Endothelial cell of umbilical vein (primary cell): ENCODE data around the gene MVK. TPM values are rescaled to one million over a fixed set of nuclear protein-coding genes. Genes with fewer than 3 reads are reported as not detected.

Source experiments
- BruUV-seq: library from RNA; stranded (reverse); fragments of 400-500 nt; replicated peaks from 2 replicates; lab custom pipeline; 2021; lab: Mats Ljungman, UMichigan
- CTCF ChIA-PET: fragments of 300-600, 350-600 bp; sonication (Branson Sonifier 250); formaldehyde crosslinking; loops from one replicate; lab custom pipeline; 2021; ENCODE audit warnings: antibody characterized with exemption, inconsistent platforms; lab: Charles Lee
- POLR2A ChIA-PET: fragments of 300-600, 350-600 bp; sonication (Branson Sonifier 250); formaldehyde crosslinking; loops from one replicate; lab custom pipeline; 2021; ENCODE audit warnings: antibody characterized with exemption, inconsistent platforms; lab: Charles Lee
- DNase-seq: peaks from one replicate; pipeline ENCODE4 v3.0.0-alpha.2; 2011; ENCODE audit warnings: low read depth, low spot score
- FAIRE-seq: peaks from 2 replicates; lab custom pipeline; 2011; peaks lifted over from hg19 to GRCh38; lab: Jason Lieb, UNC
- H2AFZ ChIP-seq: 2 replicates; pipeline ENCODE4 v1.6.0; 2012; ENCODE audit warnings: low read depth, low read length, control low read depth, inconsistent platforms
- H3K27ac ChIP-seq: 2 replicates; pipeline ENCODE4 v1.5.1; 2011; ENCODE audit warnings: low read depth, mild to moderate bottlenecking, control low read depth, low read length, moderate library complexity; ENCODE audit not compliant: insufficient read depth
- H3K27me3 ChIP-seq, 2 experiments: 2 replicates each; pipeline versions ENCODE4 v1.6.0 to v1.6.1; 2011; ENCODE audit warnings: low read length in 2 of 2, mixed read lengths in 1 of 2; ENCODE audit not compliant: control insufficient read depth in 2 of 2, insufficient read depth in 2 of 2
- H3K36me3 ChIP-seq, 2 experiments: 2 replicates in 1 of 2; 3 replicates in 1 of 2; pipeline ENCODE4 v1.5.1; 2011; ENCODE audit warnings: low read length in 2 of 2, mild to moderate bottlenecking in 1 of 2, moderate library complexity in 1 of 2; ENCODE audit not compliant: control insufficient read depth in 2 of 2, insufficient read depth in 2 of 2; ENCODE audit errors: extremely low read depth in 1 of 2
- H3K4me1 ChIP-seq: 3 replicates; pipeline ENCODE4 v1.5.1; 2011; ENCODE audit warnings: mild to moderate bottlenecking, low read length; ENCODE audit not compliant: control insufficient read depth, insufficient read depth; ENCODE audit errors: extremely low read depth
- H3K4me2 ChIP-seq: 2 replicates; pipeline ENCODE4 v1.6.1; 2011; ENCODE audit warnings: low read length, control low read depth, mixed read lengths; ENCODE audit not compliant: insufficient read depth
- H3K4me3 ChIP-seq, 3 experiments: fragments of 200-600 bp in 1 of 3; sonication (generic), shearing (Covaris generic) in 1 of 3; replicated peaks in 1 of 3; 2 replicates each; pipeline ENCODE4 v1.5.1; 2011 to 2016; ENCODE audit warnings: control low read depth in 3 of 3, low read length in 3 of 3, mild to moderate bottlenecking in 2 of 3, inconsistent platforms in 1 of 3, low read depth in 1 of 3, moderate library complexity in 1 of 3; ENCODE audit not compliant: insufficient read depth in 1 of 3
- H3K79me2 ChIP-seq: 2 replicates; pipeline ENCODE4 v1.6.0; 2012; ENCODE audit warnings: low read length, inconsistent platforms; ENCODE audit not compliant: control insufficient read depth, insufficient read depth
- H3K9ac ChIP-seq: replicated peaks from 2 replicates; pipeline ENCODE3; 2011; ENCODE audit warnings: low read length, control low read depth; ENCODE audit not compliant: insufficient read depth; ENCODE audit errors: extremely low read depth
- H3K9me1 ChIP-seq: replicated peaks from 3 replicates; pipeline ENCODE4 v1.6.0; 2011; ENCODE audit warnings: mild to moderate bottlenecking, low read length; ENCODE audit not compliant: control insufficient read depth, insufficient read depth; ENCODE audit errors: extremely low read depth
- H3K9me3 ChIP-seq: replicated peaks from 2 replicates; pipeline ENCODE4 v1.5.1; 2012; ENCODE audit warnings: low read length, inconsistent platforms; ENCODE audit not compliant: control insufficient read depth, insufficient read depth
- H4K20me1 ChIP-seq: replicated peaks from 2 replicates; pipeline ENCODE3; 2011; ENCODE audit warnings: mild to moderate bottlenecking, low read length; ENCODE audit not compliant: control insufficient read depth, insufficient read depth; ENCODE audit errors: extremely low read depth
- CTCF ChIP-seq, 2 donors: IDR thresholded peaks; 1 replicate in 1 of 2; 2 replicates in 1 of 2; pipeline ENCODE4 v1.5.1; 2011; ENCODE audit warnings: low read length in 2 of 2, mild to moderate bottlenecking in 2 of 2, moderate library complexity in 2 of 2, control low read depth in 1 of 2, inconsistent platforms in 1 of 2, low read depth in 1 of 2; ENCODE audit not compliant: insufficient read depth in 1 of 2; ENCODE audit errors: extremely low read depth in 1 of 2
- EZH2 ChIP-seq: IDR thresholded peaks from 2 replicates; pipeline ENCODE4 v1.6.1; 2012; ENCODE audit warnings: borderline replicate concordance, low read depth, mild to moderate bottlenecking, moderate library complexity, low read length, inconsistent platforms; ENCODE audit not compliant: severe bottlenecking
- FOS ChIP-seq: IDR thresholded peaks from 2 replicates; pipeline ENCODE4 v1.6.1; 2011; ENCODE audit warnings: mild to moderate bottlenecking, low read length, moderate library complexity, borderline replicate concordance; ENCODE audit not compliant: insufficient read depth
- GATA2 ChIP-seq: IDR thresholded peaks from 2 replicates; pipeline ENCODE4 v1.7.0; 2011; ENCODE audit warnings: low read depth, mild to moderate bottlenecking, moderate library complexity, mixed read lengths, low read length; ENCODE audit not compliant: insufficient read length, insufficient read depth
- JUN ChIP-seq: IDR thresholded peaks from 2 replicates; pipeline ENCODE4 v1.6.1; 2011; ENCODE audit warnings: borderline replicate concordance, low read depth; ENCODE audit not compliant: insufficient read length, insufficient read depth
- MAX ChIP-seq: IDR thresholded peaks from 2 replicates; pipeline ENCODE4 v1.6.1; 2011; ENCODE audit not compliant: insufficient read depth, insufficient read length
- MYC ChIP-seq: IDR thresholded peaks from one replicate; pipeline ENCODE4 v1.6.1; 2011; ENCODE audit warnings: mild to moderate bottlenecking, low read depth, low read length
- POLR2A ChIP-seq: IDR thresholded peaks from 2 replicates; pipeline ENCODE4 v1.6.1; 2012; ENCODE audit warnings: low read depth, mild to moderate bottlenecking, control low read depth, low read length
- POLR2AphosphoS5 ChIP-seq: IDR thresholded peaks from 2 replicates; pipeline ENCODE4 v1.6.1; 2012; ENCODE audit warnings: low read depth, mild to moderate bottlenecking, control low read depth, low read length, moderate library complexity; ENCODE audit not compliant: insufficient read depth
- dilution Hi-C: fragments of 300-500 bp; cut with MboI; formaldehyde crosslinking; loops from one replicate; pipeline ENCODE4 v1.15.0; 2019; ENCODE audit warnings: low sequenced_read_pairs; ENCODE audit not compliant: extremely low pct_ligation_motif_present
- intact Hi-C: fragments of 100-400 bp; cut with micrococcal nuclease; formaldehyde crosslinking; loops from one replicate; pipeline ENCODE4 v1.10.0; 2022
- polyA plus RNA-seq, 4 experiments: library from polyadenylated mRNA; depleted of rRNA in 3 of 4; stranded (reverse) in 3 of 4; unstranded in 1 of 4; fragments of >200 nt; gene quantifications; 2 replicates each; pipeline versions ENCODE4 v1.2.1 to v1.2.3, GENCODE V29; 2011 to 2012; ENCODE audit warnings: missing spikeins in 1 of 4
- total RNA-seq: library from RNA; stranded (reverse); gene quantifications from 2 replicates; pipeline ENCODE4 v1.2.3, GENCODE V29; 2021

MVK gene
- total and polyA plus RNA-seq, 2 donors (not counting 3 experiments of a cell fraction or from before 2014, with no cell fraction given): 32.6 to 42.6 TPM

- Histone ChIP-seq H3K4me1 (no peaks in the 10 kb centered on the region), H4K20me1 (no peaks in the 10 kb centered on the region), H3K9me1 (no peaks in the 10 kb centered on the region), H3K36me3 (no peaks in the 10 kb centered on the region), H2AFZ (no peak overlapping the region), H3K79me2 (no peaks in the 10 kb centered on the region), H3K27ac (no peak overlapping the region), H3K4me3 (no peak overlapping the region), H3K9ac (no peak overlapping the region), H3K27me3 (peaks cover 0 to 14% of the 10 kb centered on the region in 2 experiments), H3K4me2 (no peak overlapping the region), H3K9me3 (no peaks in the 10 kb centered on the region)
- dilution Hi-C loops (no loop called here), intact Hi-C loops (loop anchor here (1.0 kb wide), 1 partner anchor 95 kb away; no protein-coding TSS in a partner anchor)
- no peak for FAIRE-seq
- DNase-seq: no peak
- ChIA-PET CTCF (interaction anchor here (1.2 to 2.9 kb wide), 5 partner anchors 16 to 186 kb away, joined by 3 to 15 read pairs (median 7); no protein-coding TSS in a partner anchor), POLR2A (no interaction called here)
- TF ChIP-seq POLR2A (no peak), CTCF (IDR thresholded peaks at IDR 0.05; ENCODE audit: extremely low read depth in 1 of 2, insufficient read depth in 1 of 2, low read depth in 1 of 2, low read length in 2 of 2) (no peak), EZH2 (no peak), MYC (no peak), FOS (no peak), JUN (no peak), MAX (no peak), POLR2AphosphoS5 (no peak), GATA2 (no peak)
- BruUV-seq: no TSS peak
Measured at GRCh38 chr12:109613649-109614455, 40.3 kb downstream of the MVK start.
